ACC112 (cell line): ENCODE measurements around the gene YPEL1.
A peak's percentile ranks its signal among the peaks of the same experiment; 100 is the strongest.
"Not testable (repeated sequence)": the region's sequence is repeated elsewhere in the genome, so short reads cannot be mapped to it uniquely, and the experiment has no call there.

Experiments used
- H2AFZ ChIP-seq: fragments of 200-600 bp; sonication (generic); one replicate; pipeline ENCODE4 v1.6.0; 2017; ENCODE audit warnings: antibody characterized with exemption, low read length; ENCODE audit not compliant: unreplicated experiment
- H3K27ac ChIP-seq: fragments of 200-600 bp; sonication (generic); 2 replicates; pipeline ENCODE4 v1.5.1; 2014; ENCODE audit warnings: low read depth, mild to moderate bottlenecking, antibody characterized with exemption, low read length, moderate library complexity
- H3K27me3 ChIP-seq: fragments of 200-600 bp; sonication (generic); 2 replicates; pipeline ENCODE4 v1.6.1; 2014; ENCODE audit warnings: mild to moderate bottlenecking, antibody characterized with exemption, low read length, moderate library complexity, mixed read lengths; ENCODE audit not compliant: insufficient read depth
- H3K36me3 ChIP-seq: fragments of 200-600 bp; sonication (generic); 2 replicates; pipeline ENCODE4 v1.6.1; 2016; ENCODE audit warnings: mild to moderate bottlenecking, antibody characterized with exemption, low read length, moderate library complexity, mixed read lengths; ENCODE audit not compliant: insufficient read depth
- H3K4me1 ChIP-seq: fragments of 200-600 bp; sonication (generic); one replicate; pipeline ENCODE4 v1.6.1; 2016; ENCODE audit warnings: low read length, mixed read lengths; ENCODE audit not compliant: insufficient read depth, unreplicated experiment, control insufficient read depth
- H3K4me3 ChIP-seq: fragments of 200-600 bp; sonication (generic); 2 replicates; pipeline ENCODE4 v1.5.1; 2014; ENCODE audit warnings: mild to moderate bottlenecking, low read depth, low read length
- H3K79me2 ChIP-seq: fragments of 200-600 bp; sonication (generic); one replicate; pipeline ENCODE4 v1.6.0; 2016; ENCODE audit warnings: low read length; ENCODE audit not compliant: control insufficient read depth, unreplicated experiment, insufficient read depth

Gene YPEL1

DNA sequence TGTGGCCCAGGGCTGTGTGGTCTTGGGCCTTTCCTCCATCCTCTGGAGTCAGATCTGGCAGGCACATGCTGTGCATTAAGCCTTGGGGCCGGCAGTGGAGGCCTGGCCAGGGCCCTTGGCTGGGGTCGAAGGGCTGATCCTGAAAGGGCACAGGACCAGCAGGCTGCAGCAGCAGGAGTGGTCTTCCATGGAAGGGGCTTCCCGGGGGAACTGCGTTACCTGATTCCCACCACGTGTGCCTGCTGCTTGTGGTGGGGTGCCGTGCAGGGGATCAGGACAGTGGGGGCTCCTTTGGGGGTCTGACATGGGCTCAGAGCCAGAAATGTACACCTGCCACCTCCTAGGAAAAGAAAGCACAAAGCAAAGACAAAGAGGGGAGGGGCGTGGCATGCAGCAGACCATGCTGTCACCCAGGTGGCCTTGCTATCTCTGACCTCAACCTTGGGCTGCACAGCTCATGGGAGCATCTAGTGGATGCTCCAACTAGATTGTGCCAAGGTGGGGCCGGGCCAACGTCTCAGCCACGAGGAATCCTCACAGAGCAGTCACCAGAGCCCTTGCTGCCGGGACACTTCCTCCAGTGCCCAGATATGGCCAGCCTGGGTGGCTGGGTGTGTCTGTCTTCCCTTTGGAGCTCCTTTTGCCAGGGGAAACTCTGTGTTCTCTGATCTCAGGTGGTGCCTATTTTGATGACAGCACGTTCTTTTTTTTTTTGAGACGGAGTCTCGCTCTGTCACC is 17.9 kb upstream of the YPEL1 start:
- Histone ChIP-seq H3K27ac (no peak overlapping the region), H2AFZ (no peak overlapping the region), H3K36me3 (no peaks in the 10 kb centered on the region), H3K27me3 (no peaks in the 10 kb centered on the region), H3K4me3 (no peak overlapping the region), H3K79me2 (no peaks in the 10 kb centered on the region), H3K4me1 (peaks cover 25% of the 10 kb centered on the region)

- no peak overlapping the region for H2AFZ ChIP-seq
- peaks cover 25% of the 10 kb centered on the region for H3K4me1 ChIP-seq
- no peak overlapping the region for H3K27ac ChIP-seq
Measured at GRCh38 chr22:21752276-21752675, 16.7 kb upstream of the YPEL1 start.

DNA sequence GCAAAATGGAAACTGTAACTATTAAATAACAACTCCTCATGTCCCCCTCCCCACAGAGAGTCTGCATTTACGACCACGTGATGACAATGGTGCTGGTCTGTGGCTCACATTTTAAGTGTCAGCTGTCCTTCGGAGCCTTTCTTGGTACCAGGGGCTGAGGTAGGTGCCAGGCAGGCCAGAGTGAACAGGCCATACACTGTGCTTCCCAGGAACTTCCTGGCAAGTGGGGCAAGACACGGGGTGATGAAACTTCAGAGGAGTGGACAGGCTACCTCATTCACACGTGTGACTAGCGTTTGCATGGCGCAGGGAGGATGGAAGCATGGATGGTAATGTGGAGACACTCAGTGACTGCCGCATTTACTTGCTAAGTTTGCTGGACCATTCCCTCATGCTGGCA is 10.4 kb upstream of the YPEL1 start:
- H3K4me1 ChIP-seq: no peaks in the 10 kb centered on the region
- H3K27me3 ChIP-seq: no peaks in the 10 kb centered on the region
- no peak overlapping the region for H2AFZ ChIP-seq
- no peak overlapping the region for H3K4me3 ChIP-seq
- H3K36me3 ChIP-seq: no peaks in the 10 kb centered on the region
- no peaks in the 10 kb centered on the region for H3K79me2 ChIP-seq
- no peak overlapping the region for H3K27ac ChIP-seq

More at GRCh38 chr22:21752276-21752675, 16.7 kb upstream of the YPEL1 start:
- no peaks in the 10 kb centered on the region for H3K27me3 ChIP-seq
- H3K79me2 ChIP-seq: no peaks in the 10 kb centered on the region
- no peaks in the 10 kb centered on the region for H3K36me3 ChIP-seq
- H3K4me3 ChIP-seq: no peak overlapping the region

GRCh38 chr22:21744917-21745316 is 9.3 kb upstream of the YPEL1 start:
- H2AFZ ChIP-seq, H3K27ac ChIP-seq, H3K4me1 ChIP-seq, H3K27me3 ChIP-seq, H3K79me2 ChIP-seq, H3K36me3 ChIP-seq, H3K4me3 ChIP-seq: not testable (repeated sequence)

DNA sequence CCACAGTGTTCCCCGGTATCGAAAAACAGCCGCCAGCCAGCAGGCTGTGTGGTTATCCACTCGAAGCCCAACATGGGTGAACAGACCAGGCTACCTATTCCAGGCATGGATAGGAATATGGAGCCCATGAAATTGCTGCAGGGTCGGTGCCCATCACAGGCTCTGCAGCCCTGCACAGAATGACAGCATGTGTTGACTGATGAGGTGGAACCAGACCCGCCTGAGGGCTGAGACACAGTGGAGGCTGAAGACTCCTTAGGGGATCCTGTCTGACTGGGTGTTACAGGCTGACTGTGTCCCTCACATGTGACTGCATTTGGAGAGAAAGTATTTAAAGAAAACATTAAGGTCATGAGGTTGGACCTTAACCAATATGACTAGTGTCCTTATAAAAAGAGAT is 6.2 kb upstream of the YPEL1 start:
- H3K4me3 ChIP-seq: no peak overlapping the region
- no peaks in the 10 kb centered on the region for H3K79me2 ChIP-seq
- H3K27ac ChIP-seq: no peak overlapping the region
- no peaks in the 10 kb centered on the region for H3K27me3 ChIP-seq
- no peak overlapping the region for H2AFZ ChIP-seq
- H3K36me3 ChIP-seq: no peaks in the 10 kb centered on the region
- no peaks in the 10 kb centered on the region for H3K4me1 ChIP-seq

- Histone ChIP-seq H3K27ac (no peak overlapping the region), H3K4me1 (no peaks in the 10 kb centered on the region), H3K79me2 (no peaks in the 10 kb centered on the region), H3K4me3 (no peak overlapping the region), H3K36me3 (no peaks in the 10 kb centered on the region), H3K27me3 (no peaks in the 10 kb centered on the region), H2AFZ (no peak overlapping the region)
Measured at GRCh38 chr22:21741059-21741458, 5.5 kb upstream of the YPEL1 start.

DNA sequence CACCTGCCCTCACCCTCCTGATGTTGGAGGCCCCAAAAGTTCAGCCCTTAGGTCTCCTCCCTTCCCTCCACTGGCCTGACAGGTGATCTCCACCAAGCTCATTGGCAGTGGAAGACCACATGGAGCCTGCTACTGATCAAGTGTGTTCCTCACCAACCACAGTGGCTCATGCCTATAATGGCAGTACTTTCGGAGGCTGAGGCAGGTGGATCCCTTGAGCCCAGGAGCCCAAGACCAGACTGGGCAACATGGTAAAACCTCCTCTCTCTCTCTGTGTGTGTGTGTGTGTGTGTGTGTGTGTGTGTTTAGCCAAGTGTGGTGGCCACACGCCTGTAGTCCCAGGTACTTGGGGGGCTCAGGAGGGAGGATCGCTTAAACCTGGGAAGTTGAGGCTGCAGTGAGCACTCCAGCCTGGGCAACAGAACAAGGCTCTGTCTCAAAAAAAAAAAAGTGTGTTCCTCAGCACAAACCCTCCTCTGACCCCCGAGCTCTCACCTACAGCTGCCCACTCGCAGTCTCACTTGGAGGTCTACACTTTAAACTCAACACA is 4.3 kb upstream of the YPEL1 start:
- H3K27ac ChIP-seq: no peak overlapping the region
- no peak overlapping the region for H2AFZ ChIP-seq
- H3K36me3 ChIP-seq: no peaks in the 10 kb centered on the region
- no peaks in the 10 kb centered on the region for H3K79me2 ChIP-seq
- peaks cover 3% of the 10 kb centered on the region for H3K4me1 ChIP-seq
- no peaks in the 10 kb centered on the region for H3K27me3 ChIP-seq
- no peak overlapping the region for H3K4me3 ChIP-seq

- no peaks in the 10 kb centered on the region; the same call in 1 of the 2 replicates for H3K27me3 ChIP-seq
- peaks cover 7% of the 10 kb centered on the region for H3K4me1 ChIP-seq
- no peak overlapping the region for H3K4me3 ChIP-seq
- H3K79me2 ChIP-seq: no peaks in the 10 kb centered on the region
- H3K27ac ChIP-seq: no peak overlapping the region
- H3K36me3 ChIP-seq: no peaks in the 10 kb centered on the region
- no peak overlapping the region for H2AFZ ChIP-seq
Measured at GRCh38 chr22:21738966-21739365, 3.4 kb upstream of the YPEL1 start.

- Histone ChIP-seq H3K36me3 (no peaks in the 10 kb centered on the region), H3K27ac (no peak overlapping the region), H2AFZ (no peak overlapping the region), H3K27me3 (peaks cover 5% of the 10 kb centered on the region; the same call in 1 of the 2 replicates), H3K4me1 (peaks cover 7% of the 10 kb centered on the region), H3K4me3 (no peak overlapping the region), H3K79me2 (no peaks in the 10 kb centered on the region)
Measured at GRCh38 chr22:21738081-21738480, 2.5 kb upstream of the YPEL1 start.

DNA sequence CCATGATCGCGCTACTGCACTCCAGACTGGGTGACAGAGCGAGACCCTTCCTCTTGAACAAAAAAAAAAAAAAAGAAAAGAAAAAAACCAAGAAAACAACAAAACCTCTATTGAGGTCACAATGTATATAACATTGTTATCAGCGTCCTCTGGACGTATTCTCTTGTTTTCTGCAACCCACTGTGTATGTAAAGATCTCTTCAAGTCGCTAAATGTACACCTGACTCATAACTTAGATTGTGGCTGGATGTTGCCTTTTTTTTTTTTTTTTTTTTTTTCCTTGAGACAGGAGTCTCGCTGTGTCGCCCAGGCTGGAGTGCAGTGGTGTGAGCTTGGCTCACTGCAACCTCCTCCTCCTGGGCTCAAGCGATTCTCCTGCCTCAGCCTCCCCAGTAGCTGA is 1.4 kb upstream of the YPEL1 start:
- Histone ChIP-seq H3K4me1 (peaks cover 7% of the 10 kb centered on the region), H3K36me3 (no peaks in the 10 kb centered on the region), H3K27ac (no peak overlapping the region), H2AFZ (no peak overlapping the region), H3K27me3 (peaks cover 5% of the 10 kb centered on the region; the same call in 1 of the 2 replicates), H3K79me2 (no peaks in the 10 kb centered on the region), H3K4me3 (no peak overlapping the region)

- Histone ChIP-seq H2AFZ (no peak overlapping the region), H3K4me3 (peak overlapping the region; percentile 74), H3K79me2 (no peaks in the 10 kb centered on the region), H3K27ac (no peak overlapping the region), H3K4me1 (peaks cover 7% of the 10 kb centered on the region), H3K27me3 (peaks cover 5% of the 10 kb centered on the region; the same call in 1 of the 2 replicates), H3K36me3 (no peaks in the 10 kb centered on the region)
Measured at GRCh38 chr22:21736084-21736642, 569 bp upstream of the YPEL1 start.
